Lung (tissue), 12 donors: Measurements from ENCODE around the gene WDR45B. TPM values are rescaled to one million over a fixed set of nuclear protein-coding genes. Genes with fewer than 3 reads are reported as not detected.

Experiments
- ATAC-seq: fragments of 200-7000 bp; cut with Tn5 transposase; one replicate; pipeline ENCODE4 v1.9.1; 2020; ENCODE audit warnings: moderate number of reproducible peaks; ENCODE audit not compliant: insufficient read depth, low FRiP score
- DNase-seq, 3 donors: peaks; one replicate each; pipeline ENCODE4 v3.0.0-alpha.2; 2013 to 2017
- H3K27ac ChIP-seq, 2 donors: one replicate each; pipeline ENCODE4 v1.5.1; 2013; ENCODE audit warnings: mild to moderate bottlenecking in 2 of 2, moderate library complexity in 2 of 2, control low read depth in 1 of 2, inconsistent platforms in 1 of 2, low read depth in 1 of 2, low read length in 1 of 2
- H3K27me3 ChIP-seq, 3 donors: one replicate each; pipeline ENCODE4 v1.5.1; 2013; ENCODE audit warnings: low read length in 2 of 3; ENCODE audit not compliant: control insufficient read depth in 3 of 3, insufficient read depth in 3 of 3
- H3K36me3 ChIP-seq, 4 donors: one replicate each; pipeline ENCODE4 v1.5.1; 2013; ENCODE audit warnings: low read length in 4 of 4, mild to moderate bottlenecking in 1 of 4, moderate library complexity in 1 of 4; ENCODE audit not compliant: control insufficient read depth in 4 of 4, insufficient read depth in 4 of 4
- H3K4me1 ChIP-seq, 5 donors: one replicate each; pipeline ENCODE4 v1.5.1; 2013; ENCODE audit warnings: low read length in 5 of 5, mild to moderate bottlenecking in 2 of 5, moderate library complexity in 1 of 5; ENCODE audit not compliant: control insufficient read depth in 5 of 5, insufficient read depth in 5 of 5
- H3K4me3 ChIP-seq: one replicate; pipeline ENCODE4 v1.5.1; 2013; ENCODE audit warnings: mild to moderate bottlenecking, control low read depth, moderate library complexity
- H3K9ac ChIP-seq, 2 donors: one replicate each; pipeline ENCODE4 v1.5.1; 2013; ENCODE audit warnings: low read length in 2 of 2, control low read depth in 1 of 2; ENCODE audit not compliant: insufficient read depth in 1 of 2
- H3K9me3 ChIP-seq, 4 donors: one replicate each; pipeline ENCODE4 v1.5.1; 2013; ENCODE audit warnings: low read length in 3 of 4, mild to moderate bottlenecking in 1 of 4, moderate library complexity in 1 of 4; ENCODE audit not compliant: control insufficient read depth in 4 of 4, insufficient read depth in 3 of 4
- CTCF ChIP-seq: IDR thresholded peaks from 2 replicates; pipeline ENCODE4 v1.5.1; 2012; ENCODE audit warnings: mild to moderate bottlenecking; ENCODE audit errors: control extremely low read depth, extremely low read depth
- WGBS, 2 donors: extraction: QIAGEN DNeasy Blood & Tissue Kit; methylation state at CpG; one replicate each; pipeline ENCODE4 v1.1.7; 2013; 5-methylcytosine and 5-hydroxymethylcytosine counted together
- polyA plus RNA-seq, 2 donors: library from polyadenylated mRNA; stranded (reverse); fragments of 200-250 nt; gene quantifications; one replicate each; pipeline ENCODE4 v1.2.1, GENCODE V29; 2013
- total RNA-seq, 2 donors: library from RNA; depleted of rRNA in 1 of 2; stranded (reverse); fragments of >200 nt in 1 of 2; gene quantifications; one replicate each; pipeline ENCODE4 v1.2.1, GENCODE V29; 2014 to 2021
- donor health status: control.
- donor health status: control.
- donor health status: Bipolar disorder and iron deficiency.
- donor health status: healthy.
- donor health status: DM: yes; HTN: yes; CAD: no.

The WDR45B gene
- total and polyA plus RNA-seq, 4 donors = 39.6 to 92.8 (median 65.0) TPM

DNA sequence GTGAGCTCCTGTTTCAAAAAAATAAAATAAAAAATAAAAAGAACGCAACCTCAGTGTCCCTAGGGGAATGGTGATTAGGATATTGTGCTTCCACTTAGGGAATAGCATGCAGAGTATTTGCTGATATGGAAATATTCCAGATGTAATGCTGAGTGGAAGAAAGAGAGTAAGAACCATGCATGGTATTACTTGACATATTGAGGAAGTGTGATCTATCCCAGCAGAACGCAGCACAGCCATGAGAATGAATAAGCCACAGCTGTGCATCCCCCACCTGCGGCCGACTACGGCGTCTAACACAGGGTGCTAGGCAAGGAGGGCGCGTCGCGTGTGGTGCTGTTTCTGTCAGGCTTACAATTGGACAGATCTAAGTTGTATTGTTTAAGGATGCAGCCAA, 79.2 kb downstream of the WDR45B start:
- H3K36me3 ChIP-seq = peaks cover 15 to 39% (median 28%) of the 10 kb centered on the region in 4 donors
- H3K9me3 ChIP-seq = no peaks in the 10 kb centered on the region
- no peak overlapping the region for H3K9ac ChIP-seq
- no peak overlapping the region for H3K4me3 ChIP-seq
- peak overlapping the region in 1 of 2 donors; percentile 13 for H3K27ac ChIP-seq
- ATAC-seq (no peak), DNase-seq (no peak)
- H3K4me1 ChIP-seq = peaks cover 0 to 14% (median 3%) of the 10 kb centered on the region in 5 donors
- TF ChIP-seq CTCF = no peak
- 86 to 90% methylated on average over 10 of the region's 10 CpGs for WGBS, 2 donors
- H3K27me3 ChIP-seq = no peaks in the 10 kb centered on the region

DNA sequence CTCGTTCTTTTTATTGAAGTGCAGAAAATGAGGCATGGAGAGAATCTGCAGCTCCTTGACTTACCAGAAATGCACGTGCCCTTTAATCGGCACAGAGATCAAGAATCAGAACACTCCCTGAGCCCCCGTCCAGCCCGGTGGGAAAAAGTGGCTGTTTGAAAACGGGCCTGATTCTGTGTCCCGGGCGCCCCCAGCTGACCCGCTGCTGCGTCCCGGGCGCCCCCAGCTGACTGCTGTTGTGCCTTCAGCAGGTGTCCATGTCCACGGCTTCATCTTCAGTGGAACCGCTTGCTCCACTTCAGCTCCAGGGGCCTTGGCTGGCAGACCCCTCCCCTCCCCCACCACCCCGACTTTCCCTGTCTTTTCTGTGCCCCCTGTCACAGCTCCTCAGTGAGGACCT, 81.0 kb downstream of the WDR45B start:
- no peaks in the 10 kb centered on the region for H3K27me3 ChIP-seq
- H3K27ac ChIP-seq = no peak overlapping the region
- WGBS, 2 donors = 93 to 96% methylated on average over 15 of the region's 15 CpGs
- H3K9ac ChIP-seq = no peak overlapping the region
- ATAC-seq (no peak), DNase-seq (no peak)
- H3K9me3 ChIP-seq = no peaks in the 10 kb centered on the region
- H3K4me1 ChIP-seq = peaks cover 0 to 14% (median 3%) of the 10 kb centered on the region in 5 donors
- H3K36me3 ChIP-seq = peaks cover 15 to 31% (median 23%) of the 10 kb centered on the region in 4 donors
- no peak overlapping the region for H3K4me3 ChIP-seq
- no peak for TF ChIP-seq CTCF

GRCh38 chr17:82566129-82566960, 81.9 kb downstream of the WDR45B start:
- TF ChIP-seq CTCF = no peak
- DNase-seq (no peak), ATAC-seq (no peak)
- no peaks in the 10 kb centered on the region for H3K27me3 ChIP-seq
- no peaks in the 10 kb centered on the region for H3K9me3 ChIP-seq
- peaks cover 12 to 26% (median 18%) of the 10 kb centered on the region in 4 donors for H3K36me3 ChIP-seq
- peaks cover 0 to 14% (median 3%) of the 10 kb centered on the region in 5 donors for H3K4me1 ChIP-seq
- no peak overlapping the region for H3K4me3 ChIP-seq
- 80 to 88% methylated on average over 18 of the region's 18 CpGs for WGBS, 2 donors
- H3K9ac ChIP-seq = no peak overlapping the region
- H3K27ac ChIP-seq = no peak overlapping the region
